Measurements from ENCODE around the gene ZNF554. TPM values are rescaled to one million over a fixed set of nuclear protein-coding genes. Genes with fewer than 3 reads are reported as not detected.
A peak's percentile ranks its signal among the peaks of the same experiment; 100 is the strongest.

ZNF554 gene
- total RNA-seq, 1 donor from 2014 or later, result 6.9 TPM

DNA sequence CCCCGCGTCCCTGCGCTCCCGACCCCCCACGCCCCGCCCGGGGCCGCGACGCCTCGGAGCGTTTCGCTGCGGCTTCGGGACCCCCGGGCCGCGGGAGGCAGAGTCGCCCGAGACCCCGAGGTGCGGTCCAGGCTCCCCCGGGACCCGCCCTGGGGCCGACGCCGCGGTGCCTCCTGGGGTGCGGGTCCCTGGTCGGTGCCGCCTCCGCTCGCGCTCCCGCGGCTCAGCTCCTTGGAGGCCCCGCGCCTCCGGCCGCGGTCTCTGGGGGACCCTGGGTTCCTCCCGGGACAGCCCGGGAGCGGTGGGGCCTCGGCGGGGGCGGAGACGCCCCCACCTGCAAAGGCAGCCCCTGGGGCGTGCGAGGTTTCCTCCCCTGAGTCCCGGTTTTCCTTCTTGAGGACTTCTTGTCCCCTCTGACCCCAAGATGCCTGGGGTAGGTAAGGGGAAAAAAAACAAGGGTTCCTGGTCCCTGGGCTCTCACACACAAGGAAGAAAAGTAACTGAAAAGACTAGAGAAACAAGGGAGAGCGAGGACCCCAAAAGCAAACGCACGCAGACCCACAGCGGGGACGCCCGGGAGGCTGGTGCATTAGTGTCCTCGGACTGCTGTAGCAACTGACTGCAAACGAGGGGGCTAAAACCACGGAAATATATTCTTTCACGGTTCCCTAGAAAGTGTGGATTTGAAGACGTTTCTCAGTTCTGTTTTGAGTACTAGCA lies 22.3 kb downstream of the ZNF554 start:
- peaks cover 14% of the 10 kb centered on the region for H3K4me1 ChIP-seq
- intact Hi-C loops (cut with DNase I), result no loop called here
- no peak for DNase-seq (ENCODE audit: extremely low spot score in 2 of 2)
- peak overlapping the region; percentile 82 to 93 for H3K4me3 ChIP-seq
- H3K27me3 ChIP-seq, result no peaks in the 10 kb centered on the region
- H3K9me3 ChIP-seq, result no peaks in the 10 kb centered on the region
- TF ChIP-seq POLR2AphosphoS5 (IDR thresholded peaks at IDR 0.05; ENCODE audit: insufficient read depth in 1 of 2, low read depth in 1 of 2) (no peak), POLR2A (IDR thresholded peaks at IDR 0.05) (no peak), CTCF (IDR thresholded peaks at IDR 0.05) (no peak)
- peaks cover 0 to 11% of the 10 kb centered on the region in 2 donors for H3K36me3 ChIP-seq
- H3K27ac ChIP-seq, result peak overlapping the region; percentile 62

- Histone ChIP-seq H3K27me3 (no peaks in the 10 kb centered on the region), H3K9me3 (peaks cover 5% of the 10 kb centered on the region), H3K27ac (no peak overlapping the region), H3K4me1 (peaks cover 14% of the 10 kb centered on the region), H3K4me3 (no peak overlapping the region), H3K36me3 (peaks cover 0 to 16% of the 10 kb centered on the region in 2 donors)
- DNase-seq (ENCODE audit: extremely low spot score in 2 of 2), result no peak
- intact Hi-C loops (cut with DNase I), result no loop called here
- TF ChIP-seq POLR2A (IDR thresholded peaks at IDR 0.05) (no peak), CTCF (IDR thresholded peaks at IDR 0.05) (no peak), POLR2AphosphoS5 (IDR thresholded peaks at IDR 0.05; ENCODE audit: insufficient read depth in 1 of 2, low read depth in 1 of 2) (no peak)
Observed at GRCh38 chr19:2845107-2845506, 25.4 kb downstream of the ZNF554 start.

GRCh38 chr19:2846180-2846894 lies 26.7 kb downstream of the ZNF554 start:
- Histone ChIP-seq H3K27ac (no peak overlapping the region), H3K9me3 (peaks cover 6% of the 10 kb centered on the region), H3K27me3 (no peaks in the 10 kb centered on the region), H3K36me3 (peaks cover 0 to 26% of the 10 kb centered on the region in 2 donors), H3K4me1 (peaks cover 14% of the 10 kb centered on the region), H3K4me3 (no peak overlapping the region)
- intact Hi-C loops (cut with DNase I), result no loop called here
- no peak for TF ChIP-seq CTCF (IDR thresholded peaks at IDR 0.05)
- TF ChIP-seq POLR2A (IDR thresholded peaks at IDR 0.05), result no peak
- no peak for DNase-seq (ENCODE audit: extremely low spot score in 2 of 2)

- no peak for DNase-seq (ENCODE audit: extremely low spot score in 2 of 2)
- no peak overlapping the region for H3K27ac ChIP-seq
- no peak overlapping the region for H3K4me3 ChIP-seq
- intact Hi-C loops (cut with DNase I), result no loop called here
- H3K4me1 ChIP-seq, result peaks cover 8% of the 10 kb centered on the region
- H3K9me3 ChIP-seq, result peaks cover 13% of the 10 kb centered on the region
- TF ChIP-seq CTCF (IDR thresholded peaks at IDR 0.05) (no peak), POLR2AphosphoS5 (IDR thresholded peaks at IDR 0.05; ENCODE audit: insufficient read depth in 1 of 2, low read depth in 1 of 2) (no peak), POLR2A (IDR thresholded peaks at IDR 0.05) (no peak)
- no peaks in the 10 kb centered on the region for H3K27me3 ChIP-seq
- H3K36me3 ChIP-seq, result peaks cover 9 to 38% of the 10 kb centered on the region in 2 donors
Observed at GRCh38 chr19:2847507-2847906, 27.8 kb downstream of the ZNF554 start.

DNA sequence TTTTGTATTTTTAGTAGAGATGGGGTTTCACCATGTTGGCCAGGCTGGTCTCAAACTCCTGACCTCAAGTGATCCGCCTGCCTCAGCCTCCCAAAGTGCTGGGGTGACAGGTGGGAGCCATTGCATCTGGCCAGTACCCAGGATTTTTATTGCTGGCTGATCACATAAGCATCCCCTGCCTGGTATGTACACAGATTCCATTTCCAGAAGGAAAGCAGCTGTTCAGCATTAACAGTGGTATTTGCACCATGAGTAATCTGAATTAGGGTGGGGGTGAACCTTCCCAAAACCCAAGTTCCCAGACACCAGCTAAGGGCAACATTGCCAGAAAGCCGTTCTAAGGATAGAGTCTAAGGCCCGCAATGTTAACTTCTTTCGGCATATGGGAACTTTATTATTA lies 28.9 kb downstream of the ZNF554 start:
- H3K4me1 ChIP-seq, result no peaks in the 10 kb centered on the region
- H3K27ac ChIP-seq, result no peak overlapping the region
- intact Hi-C loops (cut with DNase I), result no loop called here
- TF ChIP-seq CTCF (IDR thresholded peaks at IDR 0.05), result no peak
- TF ChIP-seq POLR2A (IDR thresholded peaks at IDR 0.05), result no peak
- TF ChIP-seq POLR2AphosphoS5 (IDR thresholded peaks at IDR 0.05; ENCODE audit: insufficient read depth in 1 of 2, low read depth in 1 of 2), result no peak
- H3K4me3 ChIP-seq, result no peak overlapping the region
- DNase-seq (ENCODE audit: extremely low spot score in 2 of 2), result no peak
- no peaks in the 10 kb centered on the region for H3K27me3 ChIP-seq
- peaks cover 24% of the 10 kb centered on the region for H3K9me3 ChIP-seq
- H3K36me3 ChIP-seq, result peaks cover 9 to 49% of the 10 kb centered on the region in 2 donors
